HG03039 (cell line): Measurements from ENCODE around the gene NCOR1.

Experiments used
- ATAC-seq: cut with Tn5 transposase; IDR thresholded peaks from one replicate; pipeline ENCODE4 v1.9.1; 2021; ENCODE audit warnings: mild to moderate bottlenecking, moderate library complexity; ENCODE audit not compliant: unreplicated experiment

Gene NCOR1

DNA sequence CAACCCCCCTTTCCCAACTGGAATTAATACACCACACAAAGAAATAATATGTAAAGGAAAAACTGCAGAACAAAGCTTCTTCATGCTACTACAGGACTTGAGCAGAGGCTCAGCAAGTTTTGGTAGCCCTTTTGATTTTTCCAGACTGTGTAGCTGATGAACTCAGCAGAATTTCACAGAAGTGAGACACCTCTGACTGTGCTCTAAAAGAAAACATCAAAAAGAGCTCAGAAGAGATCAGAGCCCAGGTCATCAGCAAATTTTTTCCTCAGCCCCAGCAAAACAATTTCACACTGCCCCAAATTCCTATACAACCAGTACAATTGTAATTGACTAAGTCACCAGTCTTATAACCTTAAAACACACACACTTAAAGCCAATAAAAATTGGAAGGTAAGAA, 177.7 kb downstream of the NCOR1 start:
- no peak for ATAC-seq

DNA sequence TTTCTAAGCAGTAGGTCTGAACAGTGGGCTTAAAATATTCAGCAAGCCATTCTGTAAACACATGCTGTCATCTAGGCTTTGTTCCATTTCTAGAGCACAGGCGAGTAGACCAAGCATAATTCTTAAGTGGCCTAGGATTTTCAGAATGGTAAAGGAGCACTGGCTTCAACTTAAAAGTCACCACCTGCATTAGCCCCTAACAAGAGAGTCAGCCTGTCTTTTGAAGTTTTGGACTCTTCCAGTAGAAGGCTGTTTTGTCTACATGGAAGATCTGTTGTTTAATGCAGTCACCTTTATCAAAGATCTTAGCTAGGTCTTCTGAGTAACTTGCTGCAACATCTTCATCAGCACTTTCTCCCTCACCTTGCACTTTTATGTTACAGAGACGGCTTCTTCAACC, 179.1 kb downstream of the NCOR1 start:
- ATAC-seq, result no peak

DNA sequence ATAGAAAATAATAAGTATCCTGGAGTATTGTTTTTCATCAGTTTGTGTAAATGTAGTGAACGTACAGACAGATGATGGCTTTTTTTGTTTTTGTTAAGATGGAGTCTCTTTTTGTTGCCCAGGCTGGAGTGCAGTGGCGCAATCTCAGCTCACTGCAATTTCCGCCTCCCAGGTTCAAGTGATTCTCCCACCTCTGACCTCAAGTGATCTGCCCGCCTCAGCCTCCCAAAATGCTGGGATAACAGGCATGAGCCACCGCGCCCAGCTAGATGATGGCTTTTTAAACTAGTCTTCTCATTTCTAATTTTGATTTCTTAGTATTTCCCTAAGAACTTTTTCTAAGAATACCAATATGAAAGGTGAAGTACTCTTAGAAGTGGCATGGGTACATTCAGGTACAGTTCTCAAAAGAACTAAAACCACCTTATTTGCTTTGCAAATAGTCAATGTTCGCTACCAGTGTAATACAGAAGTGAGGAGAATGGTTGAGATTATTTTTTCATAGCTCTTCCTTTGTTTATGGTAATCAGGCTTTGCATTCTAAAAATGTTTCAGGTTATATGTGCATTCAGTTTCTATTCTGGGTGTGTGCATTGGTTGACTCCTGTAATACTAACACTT, 181.5 kb downstream of the NCOR1 start:
- ATAC-seq, result no peak

GRCh38 chr17:16027708-16028584, 187.4 kb downstream of the NCOR1 start:
- peak; percentile 90 for ATAC-seq

DNA sequence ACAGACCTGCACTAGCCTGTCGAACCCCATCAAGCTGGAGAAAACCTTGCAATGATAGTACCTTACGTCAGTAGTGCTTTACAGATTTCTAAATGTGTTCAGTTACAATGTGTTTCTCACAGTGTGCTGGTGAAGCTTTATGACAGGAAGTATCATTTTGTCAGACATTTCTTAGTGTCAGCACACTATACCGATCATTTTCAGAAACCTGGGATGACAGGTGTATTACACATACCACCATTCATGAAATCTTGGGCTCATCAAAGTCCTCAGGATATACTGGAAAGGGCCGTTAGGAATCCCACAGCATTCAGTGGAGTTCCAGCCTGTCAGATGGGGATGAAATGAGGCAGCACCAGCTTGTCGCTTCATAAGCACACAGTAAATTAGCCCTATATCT, 188.4 kb downstream of the NCOR1 start:
- ATAC-seq, result no peak

- no peak for ATAC-seq
Measured at GRCh38 chr17:16025202-16025601, 190.1 kb downstream of the NCOR1 start.

- ATAC-seq, result no peak
Measured at GRCh38 chr17:16023881-16024280, 191.5 kb downstream of the NCOR1 start.

GRCh38 chr17:16019347-16019746, 196.0 kb downstream of the NCOR1 start:
- ATAC-seq, result no peak

GRCh38 chr17:16013943-16014407, 201.4 kb downstream of the NCOR1 start:
- no peak for ATAC-seq

DNA sequence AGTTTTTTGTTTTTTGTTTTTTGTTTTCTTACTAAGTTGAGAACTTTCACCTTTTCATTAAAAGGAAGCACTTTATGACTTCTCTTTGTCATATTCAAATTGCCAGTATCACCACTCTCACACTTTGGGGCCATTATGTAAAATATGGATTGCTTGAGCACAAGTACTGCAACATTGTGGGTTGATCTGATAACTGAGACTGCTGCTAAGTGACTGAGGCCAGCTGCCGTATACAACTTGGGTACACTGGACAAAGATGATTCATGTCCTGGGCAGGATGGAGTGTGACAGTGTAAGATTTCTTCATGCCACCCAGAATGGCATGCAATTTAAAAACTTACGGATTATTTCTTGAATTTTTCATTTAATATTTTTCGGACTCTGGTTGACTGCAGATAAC, 207.9 kb downstream of the NCOR1 start:
- ATAC-seq, result no peak

DNA sequence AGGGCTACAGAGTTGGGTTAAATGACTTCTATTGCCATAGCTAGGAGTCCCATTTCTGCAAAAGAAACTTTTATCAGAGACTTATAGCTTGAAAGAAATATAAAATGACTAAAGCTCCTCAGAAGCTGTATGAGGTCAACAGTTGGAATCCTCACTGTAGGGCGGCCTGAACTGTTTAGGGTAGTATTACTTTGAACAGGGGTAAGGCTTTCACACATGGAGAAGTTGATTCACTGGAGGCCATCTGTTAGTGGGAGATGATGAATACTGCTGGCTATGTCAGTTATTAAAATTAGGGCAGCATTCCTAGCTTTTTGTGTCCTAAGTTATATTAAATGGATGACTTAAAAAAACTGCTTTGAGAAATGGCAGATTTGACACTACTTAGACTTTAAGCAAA, 209.7 kb downstream of the NCOR1 start:
- ATAC-seq, result no peak

GRCh38 chr17:16003841-16004240, 211.5 kb downstream of the NCOR1 start:
- ATAC-seq, result no peak

- ATAC-seq, result no peak
Measured at GRCh38 chr17:16002708-16003260, 212.6 kb downstream of the NCOR1 start.

DNA sequence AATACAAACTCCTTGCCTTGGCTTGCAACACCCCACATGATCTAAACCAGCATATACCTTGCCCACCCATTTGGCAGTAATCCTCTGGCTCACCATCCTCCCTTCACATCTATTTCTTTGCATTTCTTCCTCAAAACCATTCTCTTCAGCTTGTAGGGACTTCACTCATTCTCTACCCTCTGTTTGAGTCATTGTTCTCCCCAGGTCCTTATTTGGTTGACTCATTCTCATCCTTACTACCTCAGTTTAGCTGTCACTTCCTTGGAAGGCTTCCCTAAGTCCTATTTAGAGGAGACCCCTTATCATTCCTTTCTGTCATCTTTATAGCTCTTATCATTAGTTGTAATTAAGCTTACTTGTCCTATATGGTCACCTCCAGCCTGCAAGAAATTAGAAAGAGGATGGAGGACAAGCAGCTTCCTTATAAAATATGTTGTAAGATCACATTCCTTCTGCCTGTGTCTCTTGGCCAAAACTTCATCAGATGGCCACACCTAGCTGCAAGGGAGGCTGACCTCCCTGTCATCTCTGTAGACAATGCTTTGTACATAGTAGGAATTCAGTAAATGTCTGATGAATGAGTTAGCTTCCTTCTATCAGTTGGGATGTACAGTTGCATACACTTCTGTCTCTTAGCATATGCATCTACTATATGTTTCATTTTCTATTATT, 214.0 kb downstream of the NCOR1 start:
- ATAC-seq, result no peak

GRCh38 chr17:15999974-16000827, 215.1 kb downstream of the NCOR1 start:
- ATAC-seq, result peak; percentile 26

DNA sequence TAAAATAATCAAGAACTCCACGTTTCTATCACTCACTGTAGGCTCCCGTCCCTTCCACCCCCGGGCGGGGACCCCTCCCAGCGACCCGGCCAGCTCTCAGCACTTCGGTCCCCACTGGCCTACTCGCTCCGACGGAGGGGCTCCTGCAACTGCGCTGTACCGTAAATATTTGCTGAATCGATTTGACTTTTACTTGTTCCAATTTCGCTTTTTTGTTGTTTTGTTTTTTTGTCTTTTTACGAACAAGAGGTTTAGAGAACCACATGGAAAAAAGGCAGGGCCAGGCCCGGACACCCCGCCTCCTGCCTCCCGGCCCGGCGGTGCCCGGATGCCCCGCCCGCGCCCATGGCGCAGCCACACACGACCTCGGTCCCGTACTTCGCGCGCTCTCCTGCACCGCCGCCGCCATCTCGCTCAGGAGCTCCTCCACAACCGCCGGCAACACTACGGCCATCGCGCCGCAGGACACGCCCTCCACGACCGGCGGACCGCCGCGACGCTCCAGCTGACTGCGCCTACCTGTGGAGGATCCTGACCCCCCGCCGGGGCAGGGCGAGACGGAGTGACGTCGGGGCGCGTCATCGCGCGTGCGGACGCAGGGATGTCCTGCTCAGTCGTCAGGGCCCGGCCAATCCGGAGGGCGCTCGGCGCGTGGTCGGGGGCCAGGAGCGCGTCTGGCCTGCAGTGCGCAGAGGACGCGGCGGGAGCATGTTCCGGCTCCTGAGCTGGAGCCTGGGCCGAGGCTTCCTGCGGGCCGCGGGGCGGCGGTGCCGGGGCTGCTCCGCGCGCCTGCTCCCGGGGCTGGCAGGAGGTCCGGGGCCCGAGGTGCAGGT, 216.0 kb downstream of the NCOR1 start, which contains the start of the genes TTC19 and ZSWIM7:
Gene TTC19, plus strand, starts transcription at position 684 of the 833 bp plus-strand sequence. Its CDS starts 25 bp downstream, at position 709.
Gene ZSWIM7, minus strand, starts transcription at position 564 of the 833 bp plus-strand sequence. Its CDS starts 110 bp downstream, at position 454.
- peak; percentile 91 for ATAC-seq

- ATAC-seq, result no peak
Measured at GRCh38 chr17:15998031-15998562, 217.2 kb downstream of the NCOR1 start.

- ATAC-seq, result no peak
Measured at GRCh38 chr17:15996322-15996721, 219.0 kb downstream of the NCOR1 start.
